GM20000 (cell line): ENCODE results near the gene BICD2.

ENCODE experiments used
- DNase-seq: peaks from one replicate; pipeline ENCODE4 v3.0.0; 2012; ENCODE audit warnings: low spot score
- TF ChIP-seq, protein P1 (sequence below): IDR thresholded peaks from 2 replicates; pipeline ENCODE4 v1.5.1; 2012; ENCODE audit warnings: mild to moderate bottlenecking, control low read depth; ENCODE audit errors: extremely low read depth, missing control alignments

BICD2 gene

DNA sequence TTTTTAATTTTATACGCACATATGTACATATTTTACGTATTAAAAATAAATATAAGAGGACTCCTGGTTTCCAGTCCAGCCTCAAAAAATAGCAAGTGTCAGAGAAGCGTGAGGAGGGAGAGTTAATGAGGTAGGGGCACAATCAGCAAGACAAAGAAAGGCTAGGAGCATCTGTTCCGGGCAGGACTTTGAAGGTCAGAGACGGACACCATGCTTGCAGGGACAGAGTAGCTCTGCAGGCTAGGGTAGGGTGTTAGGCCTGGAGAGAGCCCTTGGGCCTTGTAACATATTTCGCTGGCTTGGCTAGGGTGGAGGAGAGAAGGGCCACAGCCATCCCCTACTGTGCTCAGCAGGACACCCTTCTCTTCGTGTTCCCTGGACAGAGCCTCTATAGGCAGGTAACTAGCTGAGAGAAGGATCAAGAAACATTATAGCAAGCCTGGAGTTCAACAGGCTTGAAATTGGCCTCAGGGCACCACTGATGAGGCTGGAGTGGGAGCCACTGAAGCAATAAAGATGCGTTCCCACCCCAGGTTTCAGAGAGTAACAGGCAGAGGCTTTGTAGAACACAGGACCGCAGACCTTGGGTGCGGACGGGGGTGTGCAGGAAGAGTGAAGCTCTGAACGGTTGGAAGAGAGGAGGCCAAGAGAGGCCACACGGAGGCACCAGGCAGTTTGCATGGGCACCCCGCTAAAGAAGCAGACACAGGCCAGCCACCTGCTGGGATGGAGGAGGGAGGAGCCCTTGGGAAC is 85.0 kb downstream of the BICD2 start:
- no peak for DNase-seq
- TF ChIP-seq, protein P1, sequence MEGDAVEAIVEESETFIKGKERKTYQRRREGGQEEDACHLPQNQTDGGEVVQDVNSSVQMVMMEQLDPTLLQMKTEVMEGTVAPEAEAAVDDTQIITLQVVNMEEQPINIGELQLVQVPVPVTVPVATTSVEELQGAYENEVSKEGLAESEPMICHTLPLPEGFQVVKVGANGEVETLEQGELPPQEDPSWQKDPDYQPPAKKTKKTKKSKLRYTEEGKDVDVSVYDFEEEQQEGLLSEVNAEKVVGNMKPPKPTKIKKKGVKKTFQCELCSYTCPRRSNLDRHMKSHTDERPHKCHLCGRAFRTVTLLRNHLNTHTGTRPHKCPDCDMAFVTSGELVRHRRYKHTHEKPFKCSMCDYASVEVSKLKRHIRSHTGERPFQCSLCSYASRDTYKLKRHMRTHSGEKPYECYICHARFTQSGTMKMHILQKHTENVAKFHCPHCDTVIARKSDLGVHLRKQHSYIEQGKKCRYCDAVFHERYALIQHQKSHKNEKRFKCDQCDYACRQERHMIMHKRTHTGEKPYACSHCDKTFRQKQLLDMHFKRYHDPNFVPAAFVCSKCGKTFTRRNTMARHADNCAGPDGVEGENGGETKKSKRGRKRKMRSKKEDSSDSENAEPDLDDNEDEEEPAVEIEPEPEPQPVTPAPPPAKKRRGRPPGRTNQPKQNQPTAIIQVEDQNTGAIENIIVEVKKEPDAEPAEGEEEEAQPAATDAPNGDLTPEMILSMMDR = no peak

DNA sequence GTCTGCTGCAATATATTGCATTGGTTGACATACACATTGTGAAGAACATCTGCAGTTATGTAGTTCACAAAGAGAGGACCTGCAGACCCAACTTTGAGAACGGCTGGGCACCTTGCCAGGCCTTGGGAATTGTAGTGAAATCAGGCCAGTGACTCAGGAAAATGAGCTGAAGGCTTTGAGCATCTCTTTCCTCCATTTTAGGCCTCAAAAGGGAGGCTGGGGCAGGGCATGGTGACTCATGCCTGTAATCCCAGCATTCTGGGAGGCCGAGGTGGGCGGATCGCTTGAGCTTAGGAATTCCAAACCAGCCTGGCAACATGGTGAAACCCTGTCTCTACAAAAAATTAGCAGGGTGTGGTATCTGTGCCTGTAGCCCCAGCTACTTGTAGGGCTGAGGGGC is 93.3 kb downstream of the BICD2 start:
- TF ChIP-seq, protein P1 = no peak
- no peak for DNase-seq

DNA sequence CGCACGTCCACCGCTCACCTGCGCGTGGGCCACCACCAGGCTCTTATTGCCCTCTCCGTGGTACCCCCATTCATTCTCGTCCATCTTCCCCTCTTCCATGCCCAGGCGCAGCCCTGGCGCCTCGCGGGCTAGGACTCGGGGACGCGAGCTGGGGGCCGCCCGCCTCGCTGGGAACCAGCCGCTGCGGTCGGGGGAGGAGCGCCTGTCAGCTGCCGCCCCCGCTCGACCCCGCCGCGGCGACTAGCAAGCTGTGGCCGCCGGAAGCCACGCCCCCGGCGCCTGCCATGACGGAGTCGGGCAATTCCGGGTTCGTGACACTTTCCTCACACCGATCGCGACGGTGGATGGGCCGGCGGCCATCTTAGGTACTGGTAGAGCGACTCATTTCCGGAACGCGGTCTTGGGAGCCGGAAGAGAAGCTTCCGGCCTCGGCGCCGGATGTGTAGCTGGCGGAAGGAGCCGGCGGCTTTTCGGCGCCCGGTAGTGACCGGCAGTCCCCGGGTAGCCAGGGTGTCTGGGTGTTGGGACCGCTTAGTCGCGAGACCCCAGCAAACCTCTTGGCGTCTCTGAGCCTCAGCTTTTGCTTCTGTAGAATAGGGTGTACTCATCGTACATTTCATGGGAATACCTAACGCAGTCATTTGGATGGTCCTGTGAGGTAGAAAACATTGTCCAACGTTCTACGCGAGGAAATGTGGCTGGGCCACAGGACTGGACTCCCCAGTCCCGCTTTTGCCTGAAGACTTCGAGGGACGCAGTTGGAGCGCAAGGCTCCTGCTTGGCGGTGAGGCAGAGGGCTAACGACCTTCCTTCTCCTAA is 94.5 kb downstream of the BICD2 start, which contains the start of gene IPPK:
Gene IPPK (minus strand): TSS at position 242 of the 819 bp plus-strand sequence. CDS start 143 bp downstream, at position 99.
- TF ChIP-seq, protein P1 = no peak
- peak; percentile 99 for DNase-seq

DNA sequence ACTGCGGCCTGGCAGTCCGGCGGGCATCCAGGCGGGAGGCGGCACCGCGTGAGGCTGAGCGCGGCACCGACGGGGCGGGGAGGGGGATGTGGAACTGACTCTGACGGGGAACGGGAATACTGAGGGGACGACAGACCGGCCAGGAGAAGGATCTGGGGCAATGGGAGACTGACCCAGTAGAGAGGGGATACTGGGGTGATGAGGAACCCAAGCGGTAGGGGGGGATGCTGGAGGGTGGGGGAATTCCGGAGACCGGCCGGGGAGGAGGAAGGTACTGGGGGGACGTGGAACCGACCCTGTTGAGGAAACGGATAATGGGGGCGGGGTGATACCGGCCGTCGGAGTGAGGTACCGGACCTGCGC is 95.1 kb downstream of the BICD2 start:
- DNase-seq = peak; percentile 67
- TF ChIP-seq, protein P1 = no peak

DNA sequence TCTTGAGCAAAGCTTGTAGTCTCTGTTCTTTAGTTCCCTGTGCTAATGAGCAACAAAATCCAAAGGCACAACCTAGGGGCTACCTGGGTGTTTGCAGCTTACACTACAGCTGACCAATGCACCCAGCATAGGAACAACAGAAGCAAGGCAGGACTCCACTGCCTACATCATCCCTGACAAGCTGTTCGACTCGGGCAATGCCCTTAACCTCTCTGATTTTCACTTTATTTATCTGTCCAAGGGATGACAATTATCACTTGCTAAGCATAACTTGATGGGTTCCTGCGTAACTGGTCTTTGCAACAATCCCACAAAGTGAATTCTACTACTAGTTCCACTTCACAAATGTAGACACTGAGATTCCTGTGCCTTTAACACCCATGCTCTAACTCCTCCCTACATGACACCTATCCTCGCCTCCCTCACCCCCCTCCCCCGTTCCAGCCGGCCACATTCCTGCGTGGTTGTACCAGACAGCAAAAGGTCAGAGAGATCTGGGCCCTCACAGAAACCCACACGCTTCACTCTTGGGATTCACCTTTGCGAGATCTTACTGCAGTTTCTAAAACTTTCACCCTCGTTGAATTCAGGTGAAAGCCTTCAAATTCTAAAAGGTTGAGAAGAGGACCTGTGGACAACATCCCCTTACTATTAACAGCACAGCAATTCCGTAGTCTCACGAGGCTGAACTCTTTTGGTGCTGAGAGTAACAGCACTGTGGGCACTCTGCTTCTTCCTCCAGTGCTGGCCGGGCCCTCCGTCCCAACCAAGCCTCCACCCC is 95.7 kb downstream of the BICD2 start:
- TF ChIP-seq, protein P1 = no peak
- peak; percentile 57 for DNase-seq

DNA sequence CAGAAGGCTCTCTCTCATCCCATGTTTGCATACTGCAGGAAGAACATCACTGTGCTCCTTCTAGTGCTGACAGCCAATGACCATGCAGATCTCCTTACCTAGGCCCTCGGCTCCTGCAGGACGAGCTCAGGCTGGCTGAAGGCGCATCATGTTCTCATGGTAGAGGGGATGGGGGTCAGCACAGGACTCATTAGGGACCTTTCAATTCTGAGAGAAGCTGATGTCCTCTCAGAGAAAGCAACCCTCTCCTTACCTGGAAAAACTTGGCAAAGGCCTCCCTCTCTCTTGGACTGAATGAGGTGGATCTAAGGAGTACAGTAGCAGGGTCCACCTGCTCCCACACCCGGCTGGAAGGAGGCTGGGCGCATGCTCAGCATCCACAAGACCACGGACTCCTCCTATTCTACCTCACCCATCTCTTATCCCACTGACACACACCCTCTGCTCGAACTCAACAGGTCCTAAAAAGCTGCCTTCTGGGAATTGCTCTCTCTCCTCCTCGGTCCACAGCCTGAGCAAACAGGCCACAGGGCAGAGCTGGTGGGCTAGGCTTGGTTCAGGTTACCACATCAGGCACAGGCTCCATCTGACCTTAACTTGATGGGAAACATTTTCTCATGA is 97.6 kb downstream of the BICD2 start:
- TF ChIP-seq, protein P1 = no peak
- no peak for DNase-seq
